DMS 273 treated with DMSO at 0.1 percent for 48 hours (cell line): ENCODE results near the gene RAP1GAP2.
"Not testable (repeated sequence)": the region's sequence is repeated elsewhere in the genome, so short reads cannot be mapped to it uniquely, and the experiment has no call there.

ENCODE experiments used
- DNase-seq: peaks from one replicate; lab custom pipeline; 2025; lab: John Stamatoyannopoulos, UW

RAP1GAP2 gene

DNA sequence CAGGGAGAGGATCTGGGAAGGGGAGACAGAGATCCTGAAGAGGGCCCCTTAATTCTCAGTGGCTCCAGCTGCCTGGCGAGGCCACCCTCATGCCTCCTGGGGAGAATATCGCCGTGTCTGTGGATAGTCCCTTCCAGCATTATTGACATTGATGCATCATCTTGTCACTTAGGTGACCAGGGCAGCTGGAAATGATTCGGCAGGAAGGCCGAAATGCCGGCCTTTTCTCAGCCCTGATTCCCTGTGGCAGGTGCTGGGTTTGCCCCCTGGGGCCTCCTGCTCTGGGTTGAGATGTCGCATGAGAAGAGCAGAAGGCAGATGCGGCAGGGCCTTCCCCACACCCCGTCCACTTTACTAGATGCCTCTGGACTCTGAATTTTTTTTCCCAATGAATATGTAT, 89.5 kb downstream of the RAP1GAP2 start:
- no peak for DNase-seq

DNA sequence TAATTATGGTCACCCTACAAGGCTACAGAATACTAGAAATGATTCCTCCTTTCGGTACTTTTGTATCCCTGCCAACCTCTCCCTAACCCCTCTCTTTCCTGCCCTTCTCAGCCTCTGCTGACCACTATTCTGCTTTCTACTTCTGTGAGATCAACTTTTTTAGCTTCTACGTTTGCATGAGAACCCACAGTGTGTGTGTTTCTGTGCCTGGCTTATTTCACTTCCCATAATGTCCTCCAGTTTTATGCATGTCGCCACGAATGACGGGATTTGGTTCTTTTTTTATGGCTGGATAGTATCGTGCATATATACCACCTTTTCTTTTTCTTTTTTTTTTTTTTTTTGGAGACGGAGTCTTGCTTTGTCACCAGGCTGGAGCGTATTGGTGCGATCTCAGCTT, 92.1 kb downstream of the RAP1GAP2 start:
- DNase-seq: no peak

DNA sequence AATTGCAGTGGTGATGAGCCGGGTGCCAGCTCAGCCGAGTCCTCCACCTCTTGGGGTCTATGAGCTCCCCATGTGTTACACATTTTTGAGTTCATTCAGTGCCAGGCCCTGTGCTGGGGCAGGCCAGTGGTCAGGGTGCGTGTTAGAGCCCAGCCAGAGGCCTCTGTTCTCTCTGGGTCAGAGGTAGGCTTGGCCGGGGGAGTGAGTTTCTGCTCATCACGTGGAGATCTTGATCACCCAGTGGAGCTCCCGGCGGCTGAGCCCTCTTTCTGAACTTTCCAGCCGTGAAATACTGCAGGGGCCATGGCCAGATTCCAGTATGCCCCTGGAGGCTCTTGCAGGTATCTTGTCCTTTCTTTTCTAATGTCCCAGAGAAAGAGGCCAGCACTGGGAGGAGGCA, 93.0 kb downstream of the RAP1GAP2 start:
- no peak for DNase-seq

DNA sequence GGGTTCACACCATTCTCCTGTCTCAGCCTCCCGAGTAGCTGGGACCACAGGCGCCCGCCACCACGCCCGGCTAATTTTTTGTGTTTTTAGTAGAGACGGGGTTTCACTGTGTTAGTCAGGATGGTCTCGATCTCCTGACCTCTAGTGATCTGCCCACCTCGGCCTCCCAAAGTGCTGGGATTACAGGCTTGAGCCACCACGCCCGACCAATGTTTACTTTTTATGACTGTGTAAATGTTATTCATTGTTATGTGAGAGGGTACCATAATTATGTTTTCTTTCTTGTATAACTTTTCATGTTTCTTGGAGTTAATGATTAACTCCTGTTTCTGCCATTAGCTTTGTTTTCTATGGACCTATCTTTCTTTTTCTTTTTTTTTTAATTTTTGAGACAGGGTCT, 94.5 kb downstream of the RAP1GAP2 start:
- DNase-seq: not testable (repeated sequence)

DNA sequence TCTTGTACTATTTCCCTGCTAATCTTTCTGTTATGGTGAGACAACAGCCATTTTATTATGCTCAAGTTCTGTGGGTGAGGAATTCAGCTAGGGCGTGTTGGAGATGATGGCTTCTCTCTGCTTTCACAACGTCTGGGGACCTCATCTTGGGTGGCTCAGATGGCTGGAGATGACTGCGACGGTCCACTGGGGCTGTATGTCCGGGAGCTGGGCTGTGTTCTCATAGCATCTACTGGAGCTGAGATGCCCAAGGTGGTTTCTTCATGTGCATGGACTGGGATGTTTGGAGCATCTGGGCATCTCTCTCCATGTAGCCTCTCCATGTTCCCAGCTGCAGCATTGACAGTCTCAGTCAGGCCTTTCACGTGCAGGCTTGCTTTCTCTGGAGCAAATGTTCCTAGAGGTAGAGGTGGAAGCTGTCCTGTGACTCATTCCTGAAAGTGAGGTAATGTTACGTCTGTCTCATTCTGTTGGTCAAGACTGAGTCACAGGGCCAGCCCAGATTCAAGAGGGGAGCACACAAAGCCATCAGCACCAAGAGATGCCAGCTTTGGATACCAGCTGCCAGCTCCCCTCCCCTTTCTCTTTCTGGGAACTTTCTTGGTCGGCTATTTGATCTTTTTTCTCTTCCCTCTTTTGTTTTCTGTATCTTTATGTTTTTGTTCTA, 96.2 kb downstream of the RAP1GAP2 start:
- peak; percentile 14 for DNase-seq

DNA sequence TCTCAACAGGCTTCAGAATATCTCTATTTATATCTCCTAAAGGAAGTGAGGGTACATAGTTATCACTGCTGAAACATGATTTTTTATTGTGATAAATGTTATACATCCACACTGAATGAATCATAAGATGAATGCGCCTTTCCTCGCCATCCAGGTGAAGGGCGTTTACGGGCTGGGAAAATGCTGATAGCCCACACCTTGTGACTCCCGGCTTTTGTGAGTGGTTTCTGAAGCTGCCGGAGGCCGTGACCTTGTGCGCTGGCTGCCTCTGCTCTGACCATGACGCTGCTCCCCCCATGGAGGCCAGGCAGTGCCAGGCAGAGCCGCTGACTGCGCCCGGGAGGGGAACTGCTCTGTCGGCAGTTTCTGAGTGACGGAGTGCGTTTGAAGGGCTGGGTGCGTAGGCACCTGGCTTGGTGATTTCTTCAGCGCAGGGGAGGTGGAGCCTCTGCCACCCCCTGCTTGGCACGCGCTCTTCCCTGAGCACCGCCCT, 97.2 kb downstream of the RAP1GAP2 start:
- no peak for DNase-seq

DNA sequence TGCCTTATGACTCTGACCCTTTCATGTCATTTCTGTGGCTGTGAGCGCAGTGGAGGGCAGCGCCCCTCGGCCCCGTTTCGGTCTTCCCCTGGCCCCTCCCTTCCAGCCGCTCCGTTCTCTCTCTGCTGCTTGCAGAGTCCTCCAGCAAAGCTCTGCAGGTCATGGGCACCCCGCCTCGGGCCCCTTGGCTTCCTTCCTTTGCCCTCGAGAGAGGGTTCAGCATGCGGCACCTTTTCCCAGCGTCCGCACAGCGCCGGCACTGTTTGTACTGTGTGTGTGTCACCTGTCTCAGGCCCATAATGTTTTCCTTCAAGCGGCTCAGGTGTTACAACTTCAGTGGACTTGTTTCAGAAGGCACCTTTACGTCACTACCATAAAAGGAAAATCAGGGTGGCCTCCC, 98.5 kb downstream of the RAP1GAP2 start:
- no peak for DNase-seq

DNA sequence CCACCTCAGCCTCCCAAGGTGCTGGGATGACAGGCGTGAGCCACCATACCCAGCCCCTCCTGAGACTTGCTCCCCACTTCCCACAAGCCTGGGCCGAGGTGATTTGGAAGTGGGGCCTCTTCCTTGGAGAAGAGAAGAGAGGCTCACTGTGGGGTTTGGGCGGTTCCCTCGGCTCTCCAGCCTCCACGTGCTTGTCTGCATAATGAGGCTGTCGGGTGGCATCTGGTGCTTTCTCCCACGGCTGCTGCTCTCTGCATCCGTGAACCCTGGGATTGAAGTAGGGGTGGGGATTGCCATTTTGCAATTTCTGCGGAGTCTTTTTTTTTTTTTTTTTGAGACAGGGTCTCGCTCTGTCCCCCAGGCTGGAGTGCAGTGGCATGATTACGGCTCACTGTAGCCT, 101.4 kb downstream of the RAP1GAP2 start:
- DNase-seq: no peak

DNA sequence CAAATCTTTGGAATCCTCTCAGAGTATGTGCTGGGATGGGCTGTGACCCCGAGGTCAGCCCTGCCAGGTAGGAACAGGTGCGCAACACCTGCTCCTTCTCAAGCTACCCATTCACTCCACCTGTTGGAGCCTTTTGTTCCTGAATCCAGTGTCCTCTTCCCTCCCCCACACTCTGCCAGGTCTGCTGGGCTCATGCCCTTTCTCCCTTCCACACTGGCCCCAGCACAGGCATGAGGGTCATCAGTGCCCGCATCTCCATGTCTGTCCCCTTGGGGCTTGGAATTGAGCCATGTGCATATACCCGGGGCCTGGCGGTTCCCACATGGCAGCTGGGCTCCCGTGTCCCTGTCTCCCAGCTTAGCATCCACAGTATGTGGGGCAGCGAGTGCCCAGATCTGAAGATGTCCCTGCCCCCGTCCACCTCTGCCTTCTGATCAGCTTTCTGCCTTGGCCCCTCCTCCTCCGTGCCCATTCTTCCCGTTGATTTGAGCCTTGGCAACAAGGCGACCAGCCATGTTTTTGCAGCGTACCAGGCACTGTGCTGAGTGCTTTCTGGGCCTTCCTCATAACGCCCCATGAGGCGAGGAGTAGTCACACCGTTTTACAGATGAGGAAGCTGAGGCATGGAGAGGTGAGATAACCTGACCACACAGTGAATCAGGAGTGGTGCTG, 102.2 kb downstream of the RAP1GAP2 start:
- DNase-seq: no peak

DNA sequence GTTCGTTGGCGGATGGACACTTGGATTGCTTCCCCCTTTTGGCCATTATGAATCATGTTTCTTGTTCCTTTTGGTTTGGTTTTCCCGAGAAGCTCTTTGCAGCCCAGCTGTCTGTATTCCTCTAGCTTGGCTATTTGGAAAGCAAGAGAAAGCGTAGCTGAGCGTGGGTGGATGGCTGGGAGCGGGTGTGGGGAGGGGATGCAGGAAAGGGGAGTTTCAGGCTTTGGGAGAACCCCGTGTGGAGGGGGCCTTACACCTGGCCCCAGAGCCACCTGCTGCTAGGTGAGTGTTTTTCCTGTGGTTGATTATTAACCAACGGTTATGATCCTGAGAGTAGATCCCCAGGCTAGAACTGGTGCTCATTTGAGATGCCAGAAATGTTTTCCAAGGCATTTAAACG, 103.7 kb downstream of the RAP1GAP2 start:
- DNase-seq: no peak

DNA sequence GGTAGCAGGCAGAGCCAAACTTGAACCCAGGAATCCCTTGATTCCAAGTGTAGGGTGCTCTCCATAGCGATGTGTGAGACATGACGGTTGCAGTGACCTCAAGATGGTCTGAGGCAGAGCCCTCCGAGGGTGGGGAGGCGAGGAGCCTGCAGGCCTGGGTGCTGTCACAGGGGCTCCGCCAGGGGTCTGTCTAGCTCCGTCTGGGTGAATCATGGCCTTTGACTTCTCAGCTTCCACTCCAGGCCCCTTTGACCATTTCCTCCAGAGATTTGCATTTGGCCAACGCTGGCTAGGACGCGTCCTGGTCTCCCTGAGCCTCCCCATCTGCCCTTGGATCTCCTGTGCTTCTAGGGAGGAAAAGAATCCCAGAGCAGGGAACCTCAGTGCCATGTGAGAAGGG, 104.6 kb downstream of the RAP1GAP2 start:
- no peak for DNase-seq

DNA sequence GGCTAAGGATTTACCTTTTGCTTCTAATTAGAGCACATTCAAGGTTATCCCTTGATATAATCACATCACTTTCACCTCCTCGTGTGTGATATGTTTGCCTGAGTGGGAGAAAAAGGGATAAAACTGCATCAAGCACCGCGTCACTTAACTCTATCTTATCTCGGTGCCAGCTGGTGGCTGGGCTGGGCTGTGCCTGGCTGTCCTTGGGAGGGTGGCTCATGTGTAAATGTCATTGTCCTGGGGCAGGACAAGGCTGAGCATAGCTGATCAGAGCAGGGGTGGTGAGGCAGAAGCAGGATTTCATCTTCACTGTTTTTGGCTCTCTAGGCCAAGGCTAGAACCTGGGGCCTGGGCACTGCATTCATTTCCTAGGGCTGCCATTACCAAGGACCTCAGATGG, 105.3 kb downstream of the RAP1GAP2 start:
- no peak for DNase-seq

DNA sequence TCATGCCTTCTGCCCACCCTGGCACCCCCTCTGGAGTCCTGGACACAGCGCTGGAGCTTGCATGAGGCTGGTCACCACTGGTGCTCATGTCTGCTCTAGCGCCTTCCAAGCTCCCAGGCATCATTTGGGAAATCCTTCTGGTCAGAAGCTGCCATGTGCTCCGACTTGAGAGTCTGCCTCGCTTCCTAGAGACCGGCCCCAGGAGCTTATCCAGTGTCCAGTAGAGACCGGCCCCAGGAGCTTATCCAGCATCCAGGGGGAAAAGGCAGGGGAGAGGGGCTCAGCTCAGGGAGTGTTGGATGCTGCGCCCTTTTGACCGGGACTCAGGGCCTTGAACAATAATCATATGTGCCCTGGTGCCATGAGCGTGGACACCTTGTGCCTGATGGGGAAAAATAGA, 106.3 kb downstream of the RAP1GAP2 start:
- DNase-seq: no peak

DNA sequence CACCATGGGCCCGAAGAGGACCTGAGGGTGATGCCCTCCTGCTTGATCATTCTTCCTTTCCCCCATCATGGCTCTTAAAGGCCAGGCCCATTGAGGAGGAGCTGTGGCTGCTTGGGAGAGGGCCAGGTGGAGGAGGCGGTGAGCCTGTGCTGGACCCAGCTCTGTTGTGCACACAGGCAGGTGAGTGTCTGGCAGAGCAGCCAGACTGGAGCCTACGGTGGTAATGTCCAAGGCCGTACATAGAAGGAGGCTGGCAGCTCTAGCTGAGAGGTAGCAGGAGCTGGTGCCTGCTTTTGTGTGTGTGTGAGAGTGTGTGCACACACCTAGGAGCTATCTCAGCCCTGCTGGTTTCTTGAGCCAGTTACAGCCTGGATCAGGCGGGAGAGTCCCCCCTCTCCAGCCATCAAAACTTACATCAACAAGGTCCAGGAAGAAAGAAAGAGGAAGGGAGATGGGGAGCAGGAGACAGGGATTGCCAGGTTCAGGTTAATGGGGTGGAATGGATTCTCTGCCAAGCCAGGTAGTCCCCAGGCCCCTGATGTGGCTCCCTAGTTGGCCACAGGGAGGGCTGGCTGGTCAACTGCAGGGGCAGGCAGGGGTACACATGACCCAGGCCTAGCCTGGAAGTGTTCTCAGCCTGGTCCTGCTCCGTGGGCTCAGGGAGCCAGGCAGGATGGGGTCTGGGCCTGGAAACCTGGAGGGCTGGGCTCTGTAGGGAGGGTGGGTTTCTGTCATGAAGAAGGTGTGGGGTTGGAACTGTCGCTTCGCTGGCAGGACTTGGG, 107.1 kb downstream of the RAP1GAP2 start:
- no peak for DNase-seq

DNA sequence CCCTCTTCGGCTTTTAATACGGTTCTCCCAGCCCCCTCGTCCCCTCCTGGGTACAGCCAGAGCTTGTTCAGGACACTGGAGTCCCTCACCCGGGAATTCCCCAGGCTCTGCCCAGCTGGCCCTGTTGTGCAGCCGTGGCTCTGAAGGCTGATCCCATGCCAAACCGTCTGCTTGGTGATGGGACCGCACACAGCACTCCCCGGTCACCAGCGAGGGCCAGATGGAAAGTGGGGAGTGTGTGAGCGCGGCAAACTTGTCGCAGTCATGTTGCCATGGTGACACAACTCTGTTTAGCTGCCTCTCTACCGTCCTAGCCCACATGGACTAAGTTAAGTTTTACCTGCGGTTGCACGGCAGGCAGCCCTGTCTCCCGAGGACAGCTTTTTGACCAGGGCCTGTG, 107.9 kb downstream of the RAP1GAP2 start:
- peak; percentile 46 for DNase-seq

DNA sequence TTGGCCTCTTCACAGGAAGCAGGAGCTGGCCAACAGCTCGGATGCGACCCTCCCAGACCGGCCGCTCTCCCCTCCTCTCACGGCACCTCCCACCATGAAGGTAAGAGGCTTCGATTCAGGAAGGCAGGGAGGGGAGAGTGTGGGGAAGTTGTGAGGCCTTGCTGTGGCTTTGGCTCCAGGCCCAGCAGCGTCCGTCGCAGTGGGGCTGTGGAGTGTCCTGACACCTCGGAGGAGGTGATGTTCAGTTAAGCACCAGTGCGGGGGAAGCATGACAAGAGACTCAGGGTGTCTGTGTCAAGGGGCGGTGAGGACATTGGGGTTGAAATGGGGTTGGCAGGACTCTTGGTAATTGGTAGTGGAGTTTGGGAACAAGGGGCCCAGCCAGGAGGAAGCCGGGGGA, 109.0 kb downstream of the RAP1GAP2 start:
- no peak for DNase-seq

DNA sequence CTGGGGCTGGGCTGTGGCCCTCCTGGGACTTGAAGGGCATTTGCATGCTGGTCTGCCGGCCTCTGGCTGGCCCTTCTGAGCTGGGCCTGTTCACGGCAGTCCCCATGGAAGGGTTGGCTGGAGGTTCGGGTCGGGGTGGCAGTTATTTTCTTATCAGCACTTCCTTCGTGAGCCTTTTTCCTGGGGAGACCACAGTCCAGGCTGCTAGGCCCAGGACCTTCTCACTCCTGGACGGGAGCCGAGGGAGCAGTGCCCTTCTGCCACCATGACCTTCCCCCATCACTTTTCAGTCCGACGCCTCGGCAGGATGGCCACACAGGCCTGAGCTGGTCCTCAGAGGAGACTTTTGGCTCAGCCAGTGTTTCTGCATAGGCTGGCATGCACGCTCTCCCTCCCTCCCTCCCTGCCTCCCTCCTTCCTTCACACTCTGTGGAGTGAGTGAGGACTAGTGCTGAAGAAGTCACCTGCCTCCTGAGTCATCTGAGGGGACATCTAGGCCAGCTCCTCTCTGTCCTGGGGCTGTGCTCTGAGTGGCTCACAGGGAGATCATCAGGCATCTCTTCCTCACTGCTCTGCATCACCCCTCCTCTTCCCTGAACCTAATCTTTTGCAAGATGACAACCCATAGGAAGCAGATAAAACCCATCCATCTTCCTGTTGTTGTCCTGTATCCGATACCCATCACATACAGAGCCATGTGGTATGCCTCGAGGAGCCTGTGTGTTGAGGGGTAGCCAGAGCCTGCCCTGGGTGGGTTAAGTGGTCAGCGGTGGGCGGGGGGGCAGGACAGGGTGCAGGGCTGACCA, 109.7 kb downstream of the RAP1GAP2 start:
- no peak for DNase-seq

DNA sequence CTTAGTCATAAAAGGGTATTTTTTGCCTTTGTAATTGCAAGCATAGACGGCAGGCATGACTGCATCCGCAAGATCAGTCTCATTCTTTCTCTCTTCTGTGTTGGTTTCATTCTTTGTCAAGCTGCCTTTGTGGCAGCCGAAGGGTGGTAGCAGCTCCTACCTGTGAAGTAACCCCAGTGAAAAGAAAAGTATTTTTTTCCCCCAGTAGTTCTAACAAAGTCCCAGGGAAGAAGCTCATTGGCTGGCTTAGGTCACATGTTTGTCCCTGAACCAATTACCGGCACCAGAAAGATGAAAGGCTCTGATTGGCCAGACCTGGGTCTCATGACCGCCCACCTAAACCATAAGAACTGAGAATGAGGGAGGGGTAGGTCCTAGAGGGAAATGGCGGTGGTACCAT, 110.7 kb downstream of the RAP1GAP2 start:
- DNase-seq: no peak

DNA sequence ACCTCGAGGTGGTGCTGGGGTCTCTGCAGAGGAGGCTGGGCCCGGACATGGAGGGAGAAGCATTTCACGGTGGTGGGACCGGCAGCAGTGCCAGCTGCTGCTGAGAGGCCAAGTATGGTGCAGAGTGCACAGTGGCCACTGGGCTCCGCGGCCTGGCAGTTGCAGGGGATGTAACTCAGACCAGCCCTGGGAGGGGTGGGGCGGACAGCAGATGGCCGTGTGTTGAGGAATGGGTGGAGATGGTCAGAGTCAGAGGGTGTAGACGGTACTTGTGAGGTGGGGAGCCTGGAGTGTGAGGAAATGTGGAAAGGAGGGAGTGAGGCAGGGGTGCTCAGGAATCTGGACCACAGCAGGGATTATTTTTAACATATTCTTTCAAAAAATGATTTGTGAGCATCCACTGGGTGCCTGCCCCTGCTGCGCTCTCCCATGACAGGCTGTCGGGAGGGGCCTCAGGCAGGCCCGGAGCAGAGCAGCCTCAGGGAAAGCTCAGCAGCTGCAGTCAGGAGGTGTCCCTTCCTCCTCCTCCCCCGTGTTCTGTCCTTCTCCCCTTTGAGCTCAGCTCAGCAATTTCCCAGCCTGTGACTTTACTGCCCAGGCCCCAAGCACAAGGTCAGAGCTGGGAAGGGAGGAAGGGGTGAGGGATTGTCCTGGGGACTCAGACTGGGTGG, 113.1 kb downstream of the RAP1GAP2 start:
- no peak for DNase-seq

DNA sequence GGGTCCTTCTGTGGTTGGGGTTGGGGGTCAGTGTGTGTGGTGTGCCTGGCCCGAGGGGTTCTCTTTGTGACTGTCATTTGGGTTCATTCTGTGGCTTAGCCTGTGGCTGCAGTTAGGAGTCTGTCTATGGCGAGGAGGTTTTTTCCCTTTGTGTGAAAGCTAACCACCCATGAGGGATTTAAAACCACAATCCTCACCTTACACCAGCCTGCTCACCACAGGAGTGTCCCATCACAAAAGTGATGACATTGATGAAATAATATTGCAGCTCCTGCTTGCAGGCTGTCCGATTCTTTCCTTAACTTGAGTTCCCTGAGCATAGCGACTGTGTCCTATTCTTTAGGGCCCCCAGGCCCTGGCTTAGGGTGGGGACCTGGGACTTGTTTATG, 113.6 kb downstream of the RAP1GAP2 start:
- no peak for DNase-seq

DNA sequence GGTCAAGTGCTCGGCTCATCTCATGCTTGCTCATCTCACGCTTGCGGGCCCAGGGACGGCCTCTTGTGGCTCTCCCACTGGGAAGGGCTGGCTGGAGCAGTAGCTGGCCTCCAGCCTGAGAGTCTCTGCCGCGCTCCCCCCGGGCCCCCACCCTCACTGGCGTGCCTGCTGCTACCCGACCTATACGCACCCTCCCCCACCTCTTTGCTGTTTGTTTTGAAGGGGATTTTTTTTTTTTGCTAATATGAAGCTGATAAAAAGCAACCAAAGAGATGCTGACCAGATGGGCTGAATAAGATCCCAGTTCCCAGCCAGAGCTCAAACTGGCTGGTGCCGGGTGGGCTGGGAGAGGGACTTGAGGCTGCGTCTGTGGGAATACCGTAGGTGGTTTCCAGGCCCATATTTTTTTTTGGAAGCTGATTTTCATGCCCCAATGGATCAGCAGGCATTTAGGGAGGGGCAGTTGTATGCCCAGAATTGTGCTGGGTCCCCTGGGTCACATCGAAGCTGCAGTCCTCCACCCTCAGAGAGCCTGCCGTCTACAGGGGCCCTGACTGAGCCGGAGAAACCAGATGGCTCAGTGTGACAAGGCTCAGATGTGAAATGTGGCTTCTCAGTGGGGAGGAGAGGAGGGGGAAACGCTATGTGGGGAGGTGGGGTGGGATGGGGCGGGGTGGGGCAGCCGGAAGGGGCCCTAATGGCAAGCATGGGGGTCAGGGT, 115.0 kb downstream of the RAP1GAP2 start:
- DNase-seq: no peak
